SIG-M5 treated with dmso at 0.1 percent for 504 hours (cell line): ENCODE data around the gene CTXND1.
"Not testable (repeated sequence)": the region's sequence is repeated elsewhere in the genome, so short reads cannot be mapped to it uniquely, and the experiment has no call there.

ENCODE experiments used
- DNase-seq: peaks from one replicate; lab custom pipeline; 2025; ENCODE audit not compliant: unreplicated experiment; lab: John Stamatoyannopoulos, UW

The CTXND1 gene

GRCh38 chr15:80252121-80252518 lies at the start of gene CTXND1:
TSS of gene CTXND1 (minus strand) at chr15:80252213. CDS start at chr15:80201949, 50,264 bp downstream.
- no peak for DNase-seq

GRCh38 chr15:80301472-80301871 lies 49.5 kb upstream of the CTXND1 start:
- DNase-seq: no peak

DNA sequence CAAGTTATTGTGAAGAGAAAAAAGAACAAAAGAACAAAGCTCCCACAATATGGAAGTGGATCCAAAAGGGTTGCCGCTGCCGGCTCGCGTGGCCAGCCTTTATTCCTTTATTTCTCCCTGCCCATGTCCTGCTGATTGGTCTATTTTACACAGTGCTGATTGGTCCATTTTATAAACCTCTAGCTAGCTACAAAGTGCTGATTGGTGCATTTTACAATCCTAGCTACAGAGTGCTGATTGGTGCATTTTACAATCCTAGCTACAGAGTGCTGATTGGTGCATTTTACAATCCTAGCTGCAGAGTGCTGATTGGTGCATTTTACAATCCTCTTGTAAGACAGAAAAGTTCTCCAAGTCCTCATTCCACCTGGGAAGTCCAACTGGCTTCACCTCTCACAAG lies 43.8 kb upstream of the CTXND1 start:
- DNase-seq: not testable (repeated sequence)

- DNase-seq: no peak
Measured at GRCh38 chr15:80292079-80292478, 40.1 kb upstream of the CTXND1 start.

GRCh38 chr15:80290891-80291290 lies 38.9 kb upstream of the CTXND1 start:
- not testable (repeated sequence) for DNase-seq

DNA sequence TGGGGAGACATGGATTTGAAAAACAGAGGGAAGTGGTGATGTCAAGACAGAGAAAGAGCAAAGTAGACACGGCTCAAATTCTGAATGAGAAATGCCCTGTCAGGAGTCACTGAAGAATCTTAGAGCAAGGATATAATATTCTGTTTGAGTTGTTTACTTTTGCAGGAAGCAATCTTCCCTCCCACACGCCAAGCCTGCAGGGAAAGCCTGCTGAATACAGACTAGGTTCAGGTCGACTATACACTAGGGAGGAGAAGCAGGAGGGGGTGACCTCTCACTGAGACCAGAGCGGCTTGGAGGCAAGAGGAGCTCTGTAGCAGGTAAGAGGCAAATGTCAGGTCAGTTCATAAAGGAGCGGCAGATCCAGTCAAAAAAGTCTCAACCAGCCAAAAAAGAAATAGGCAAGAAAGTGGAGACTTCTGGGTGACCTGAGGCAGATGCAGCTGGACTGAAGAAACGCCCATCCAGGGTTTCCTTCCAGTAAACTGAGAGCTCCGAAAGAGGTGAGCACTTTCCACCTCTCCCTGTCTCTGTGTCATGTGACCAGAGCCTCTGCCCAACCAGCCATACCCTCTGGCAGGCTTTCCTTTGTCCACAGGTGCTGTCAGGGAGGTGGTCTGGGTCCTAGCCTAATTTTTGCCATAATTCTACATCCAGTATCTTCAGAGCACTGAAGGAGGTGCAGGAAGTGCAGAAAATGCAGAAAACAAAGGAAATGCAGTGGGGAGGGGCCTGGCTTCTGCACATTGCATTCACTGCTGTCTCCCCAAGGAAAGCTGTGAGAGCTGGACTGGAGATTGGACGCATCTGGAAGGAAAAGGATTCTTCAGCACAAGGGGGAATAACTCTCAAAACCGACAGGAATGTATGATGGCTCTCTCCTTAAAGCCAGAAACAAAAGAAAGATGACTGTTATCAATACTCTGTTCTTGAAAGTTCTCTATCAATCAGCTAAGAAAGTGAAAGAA lies 37.8 kb upstream of the CTXND1 start:
- DNase-seq: no peak

DNA sequence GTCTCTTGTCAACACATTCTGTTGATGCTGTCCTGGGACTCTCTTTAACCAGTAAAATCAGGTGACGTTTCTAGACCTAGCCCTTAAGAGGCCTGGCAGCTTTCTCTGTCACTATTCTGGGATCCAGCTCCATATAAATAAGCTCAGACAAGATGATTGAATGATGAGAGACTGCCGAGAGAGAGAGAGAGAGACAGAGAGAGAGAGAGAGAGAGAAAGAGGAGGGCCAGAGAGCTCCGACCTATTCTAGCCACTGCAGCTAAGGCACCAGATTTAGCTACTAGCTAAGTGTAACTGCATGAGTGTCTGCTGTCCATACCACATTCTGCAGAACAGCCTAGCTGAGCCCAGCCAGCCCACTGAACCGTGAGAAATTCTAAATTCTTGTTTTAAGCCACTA lies 36.1 kb upstream of the CTXND1 start:
- no peak for DNase-seq

DNA sequence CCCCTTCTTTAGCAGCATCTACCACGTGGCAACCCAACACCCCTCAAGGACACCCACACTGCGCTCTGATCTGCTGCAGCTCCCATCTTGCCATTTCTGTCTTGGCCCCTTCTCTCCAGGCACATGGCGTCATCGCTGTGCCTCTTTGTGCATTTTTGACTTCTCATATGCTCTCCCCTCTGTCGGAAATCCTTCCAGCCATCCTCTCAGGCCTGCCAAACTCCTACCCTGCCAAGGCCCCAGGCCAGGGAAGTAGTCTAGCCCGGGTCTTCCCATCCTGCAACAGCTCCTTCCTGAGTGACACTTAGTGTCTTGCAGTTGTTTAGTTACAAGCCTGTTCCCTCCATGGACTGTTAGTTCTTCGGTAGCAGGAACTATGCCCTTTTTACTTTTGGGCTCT lies 34.0 kb upstream of the CTXND1 start:
- no peak for DNase-seq

DNA sequence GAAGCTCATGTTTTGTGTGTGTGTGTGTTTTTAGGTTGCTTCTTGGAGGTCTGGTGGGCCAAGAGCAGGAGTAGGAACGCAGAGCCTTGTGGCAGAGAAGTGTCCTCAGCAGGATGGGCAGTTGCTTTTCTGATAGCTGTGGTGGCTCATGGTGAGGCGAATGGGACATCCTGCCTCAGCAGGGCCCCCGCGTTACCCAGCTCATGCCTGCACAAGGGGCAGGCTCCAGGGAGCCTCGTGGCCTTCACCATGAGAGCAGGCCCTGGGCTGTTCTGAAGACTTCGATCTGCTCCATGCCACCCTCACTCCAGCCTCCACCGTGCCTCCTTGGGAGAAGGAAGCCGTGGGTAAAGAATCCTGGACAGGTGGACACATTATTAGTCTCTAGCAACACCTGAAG lies 33.4 kb upstream of the CTXND1 start:
- no peak for DNase-seq

GRCh38 chr15:80283531-80283930 lies 31.5 kb upstream of the CTXND1 start:
- DNase-seq: no peak

GRCh38 chr15:80277147-80277546 lies 25.1 kb upstream of the CTXND1 start:
- DNase-seq: no peak

DNA sequence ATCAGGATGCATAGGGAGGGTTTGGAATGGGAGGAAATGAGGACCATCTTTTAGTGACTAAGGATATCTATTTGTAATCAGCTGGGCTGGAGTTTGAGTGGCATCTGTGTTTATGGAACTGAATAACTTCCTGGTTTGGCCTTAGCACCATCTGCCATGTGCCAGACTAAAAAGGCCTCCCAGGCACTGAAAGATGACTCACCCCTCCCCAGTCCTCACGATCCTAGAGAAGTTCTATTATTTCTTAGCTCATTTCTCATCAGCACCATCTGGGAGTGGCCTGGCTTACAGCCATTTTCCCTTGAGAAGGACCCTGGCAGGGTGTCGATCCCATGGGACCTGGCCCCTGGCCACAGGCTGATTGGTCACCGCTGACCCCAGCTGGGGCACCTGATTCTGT lies 23.9 kb upstream of the CTXND1 start:
- peak; percentile 3 for DNase-seq

GRCh38 chr15:80274996-80275395 lies 23.0 kb upstream of the CTXND1 start:
- no peak for DNase-seq

GRCh38 chr15:80274554-80274953 lies 22.5 kb upstream of the CTXND1 start:
- DNase-seq: no peak

- DNase-seq: no peak
Measured at GRCh38 chr15:80272987-80273386, 21.0 kb upstream of the CTXND1 start.

DNA sequence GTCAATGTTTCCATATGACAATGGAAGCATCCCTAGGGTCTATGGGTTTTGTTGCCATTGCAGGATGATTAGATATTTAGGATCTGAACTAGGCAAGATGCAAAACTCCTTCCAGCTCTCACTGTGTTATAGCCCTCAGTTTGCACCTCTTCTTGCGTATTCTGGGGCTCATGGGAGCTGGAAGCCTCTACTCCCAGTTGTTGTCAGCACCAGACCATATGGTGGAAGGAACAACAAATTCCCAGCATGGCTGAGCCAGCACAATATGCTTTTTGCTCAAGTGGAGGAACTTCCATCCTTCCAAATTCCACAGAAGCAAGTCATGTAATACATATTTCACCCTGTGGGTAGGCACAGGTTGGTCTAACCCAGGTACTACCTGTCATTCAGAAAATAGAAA lies 18.5 kb upstream of the CTXND1 start:
- DNase-seq: no peak

DNA sequence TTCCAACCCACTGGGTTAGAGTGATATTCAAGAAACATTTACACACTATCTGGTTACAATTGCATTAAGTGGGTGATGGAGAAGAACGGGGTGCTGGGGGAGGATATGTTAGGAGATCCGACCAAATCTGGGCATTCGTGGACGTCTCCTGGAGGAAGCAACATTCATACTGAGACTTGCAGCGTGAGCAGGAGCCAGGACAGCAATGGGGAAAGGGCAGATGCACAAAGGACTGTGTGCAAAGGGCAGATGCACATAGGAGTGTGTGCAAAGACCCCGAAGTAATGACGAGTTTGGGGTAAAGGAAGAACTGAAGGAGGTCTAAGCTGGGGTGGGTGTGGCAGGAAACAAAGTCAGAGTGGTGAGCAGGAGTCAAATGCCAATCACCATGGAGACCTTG lies 16.1 kb upstream of the CTXND1 start:
- DNase-seq: no peak

- no peak for DNase-seq
Measured at GRCh38 chr15:80267658-80268057, 15.6 kb upstream of the CTXND1 start.

DNA sequence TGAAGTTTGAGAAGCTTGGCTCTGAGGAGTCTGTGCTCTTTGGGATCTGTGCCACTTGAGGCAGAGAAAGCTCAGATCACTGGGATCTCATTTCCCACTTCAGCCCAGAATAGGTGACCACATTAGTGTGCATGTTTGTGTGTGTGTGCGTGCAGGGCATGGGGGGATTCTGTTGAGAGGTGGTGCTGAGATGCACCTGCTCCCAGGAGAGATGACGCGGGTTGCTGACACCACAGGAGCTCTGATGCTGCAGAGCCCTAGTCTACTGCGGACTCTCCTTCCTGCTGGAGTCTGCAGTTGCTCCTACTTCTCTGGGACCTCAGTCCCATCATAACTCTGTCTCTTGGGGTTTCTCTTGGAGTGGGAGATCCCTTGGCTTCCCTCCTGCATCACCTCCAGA lies 14.7 kb upstream of the CTXND1 start:
- DNase-seq: no peak

- DNase-seq: peak; percentile 37
Measured at GRCh38 chr15:80266113-80266512, 14.1 kb upstream of the CTXND1 start.

DNA sequence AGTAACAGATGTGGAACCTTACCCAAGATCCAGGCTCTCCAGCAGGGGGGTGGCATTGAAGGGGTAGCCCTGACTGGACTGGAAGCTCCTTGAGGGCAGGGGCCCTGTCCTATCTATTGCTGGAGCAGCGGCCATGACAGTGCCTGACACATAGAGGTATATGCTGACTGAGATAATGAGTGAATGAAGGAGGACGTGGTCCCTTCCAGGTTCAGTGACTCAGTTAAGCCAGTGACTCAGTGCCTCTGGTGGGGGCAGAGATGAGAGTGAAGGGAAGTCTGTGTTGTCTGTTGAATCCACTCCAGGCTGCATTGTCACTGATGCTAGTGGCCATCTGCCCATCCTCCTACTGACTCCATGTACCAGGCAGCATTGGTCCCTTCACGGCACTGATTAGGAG lies 13.0 kb upstream of the CTXND1 start:
- no peak for DNase-seq

- no peak for DNase-seq
Measured at GRCh38 chr15:80264031-80264430, 12.0 kb upstream of the CTXND1 start.

GRCh38 chr15:80260551-80260950 lies 8.5 kb upstream of the CTXND1 start:
- no peak for DNase-seq
